HEK293T (cell line): ENCODE results near the gene KRTAP6-3.

Source experiments
- BHLHE40 ChIP-seq: fragments of 450-650 bp; IDR thresholded peaks from 2 replicates; pipeline ENCODE4 v1.6.1; 2016; ENCODE audit warnings: mild to moderate bottlenecking, moderate library complexity, borderline replicate concordance
- CTBP1 ChIP-seq: fragments of 450-650 bp; IDR thresholded peaks from 2 replicates; pipeline ENCODE4 v1.6.1; 2016; ENCODE audit warnings: borderline replicate concordance
- ELF4 ChIP-seq: fragments of 450-650 bp; IDR thresholded peaks from 2 replicates; pipeline ENCODE4 v1.6.1; 2017; ENCODE audit warnings: antibody characterized with exemption
- FOXK2 ChIP-seq: fragments of 450-650 bp; IDR thresholded peaks from 2 replicates; pipeline ENCODE4 v1.6.1; 2016; ENCODE audit warnings: mild to moderate bottlenecking
- FOXM1 ChIP-seq: fragments of 450-650 bp; IDR thresholded peaks from 2 replicates; pipeline ENCODE4 v1.6.1; 2017; ENCODE audit warnings: mild to moderate bottlenecking, borderline replicate concordance
- L3MBTL2 ChIP-seq: fragments of 450-650 bp; conservative IDR thresholded peaks from 2 replicates; pipeline ENCODE4 v1.6.1; 2016; ENCODE audit warnings: mild to moderate bottlenecking
- SP1 ChIP-seq: fragments of 450-650 bp; IDR thresholded peaks from 2 replicates; pipeline ENCODE4 v1.6.1; 2017
- SUZ12 ChIP-seq: fragments of 450-650 bp; IDR thresholded peaks from 2 replicates; pipeline ENCODE4 v1.6.1; 2016; ENCODE audit warnings: mild to moderate bottlenecking
- TARDBP ChIP-seq: fragments of 450-650 bp; IDR thresholded peaks from 2 replicates; pipeline ENCODE4 v1.6.1; 2016
- ZNF384 ChIP-seq: fragments of 450-650 bp; IDR thresholded peaks from 2 replicates; pipeline ENCODE4 v1.6.1; 2016

DNA sequence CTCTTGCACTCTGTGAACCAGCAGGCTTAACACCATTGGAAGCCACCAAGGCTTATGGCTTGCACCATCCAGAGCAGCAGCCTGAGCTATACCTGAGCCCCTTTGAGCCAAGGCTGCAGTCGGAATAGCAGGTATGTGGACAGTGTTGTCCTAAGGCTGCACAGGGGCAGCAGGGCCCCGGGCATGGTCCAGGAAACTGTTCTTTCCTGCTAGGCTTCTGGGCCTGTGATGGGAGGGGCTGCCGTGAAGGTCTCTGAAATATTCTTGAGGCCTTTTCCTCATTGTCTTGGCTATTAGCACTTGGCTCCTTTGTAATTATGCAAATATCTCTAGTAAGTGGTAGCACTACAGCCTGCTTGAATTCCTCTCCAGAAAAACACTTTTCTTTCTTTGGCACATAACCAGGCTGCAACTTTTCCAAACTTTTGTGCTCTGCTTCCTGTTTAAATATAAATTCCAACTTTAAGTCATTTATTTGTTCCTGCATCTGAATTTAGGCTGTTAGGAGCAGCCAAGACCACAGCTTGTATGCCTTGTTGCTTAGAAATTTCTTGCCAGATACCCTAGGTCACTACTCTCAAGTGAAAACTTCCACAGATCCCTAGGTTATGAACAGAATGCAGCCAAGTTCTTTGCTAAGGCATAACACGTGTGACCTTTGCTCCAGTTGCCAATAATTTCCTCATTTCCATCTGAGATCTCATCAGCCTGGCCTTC, 33.4 kb downstream of the KRTAP6-3 start:
- TF ChIP-seq FOXM1 (no peak), BHLHE40 (no peak), SUZ12 (no peak), L3MBTL2 (no peak), ELF4 (no peak), FOXK2 (no peak), ZNF384 (no peak), SP1 (no peak), TARDBP (no peak), CTBP1 (no peak)
